ENCODE results near the gene KCNMA1.
"Not testable (repeated sequence)": the region's sequence is repeated elsewhere in the genome, so short reads cannot be mapped to it uniquely, and the experiment has no call there.

KCNMA1 gene

GRCh38 chr10:77415313-77415960, 222.2 kb downstream of the KCNMA1 start:
- no peak for DNase-seq (ENCODE audit: low read depth)

- no peak for DNase-seq (ENCODE audit: low read depth)
These were observed 224.4 kb downstream of the KCNMA1 start for GRCh38 chr10:77413231-77413630.

- not testable (repeated sequence) for DNase-seq (ENCODE audit: low read depth)
These were observed 225.0 kb downstream of the KCNMA1 start for GRCh38 chr10:77412573-77413133.

- DNase-seq (ENCODE audit: low read depth): no peak
These were observed 225.8 kb downstream of the KCNMA1 start for GRCh38 chr10:77411805-77412204.

GRCh38 chr10:77410523-77410922, 227.1 kb downstream of the KCNMA1 start:
- no peak for DNase-seq (ENCODE audit: low read depth)

- no peak for DNase-seq (ENCODE audit: low read depth)
These were observed 227.7 kb downstream of the KCNMA1 start for GRCh38 chr10:77409697-77410471.

GRCh38 chr10:77408259-77408658, 229.3 kb downstream of the KCNMA1 start:
- DNase-seq (ENCODE audit: low read depth): no peak

GRCh38 chr10:77406764-77407430, 230.7 kb downstream of the KCNMA1 start:
- no peak for DNase-seq (ENCODE audit: low read depth)

- no peak for DNase-seq (ENCODE audit: low read depth)
These were observed 231.8 kb downstream of the KCNMA1 start for GRCh38 chr10:77405771-77406241.

- no peak for DNase-seq (ENCODE audit: low read depth)
These were observed 232.8 kb downstream of the KCNMA1 start for GRCh38 chr10:77404810-77405209.

GRCh38 chr10:77403761-77404160, 233.8 kb downstream of the KCNMA1 start:
- DNase-seq (ENCODE audit: low read depth): no peak

- DNase-seq (ENCODE audit: low read depth): no peak
These were observed 235.9 kb downstream of the KCNMA1 start for GRCh38 chr10:77401683-77402082.

GRCh38 chr10:77400033-77400432, 237.6 kb downstream of the KCNMA1 start:
- no peak for DNase-seq (ENCODE audit: low read depth)

GRCh38 chr10:77398986-77399755, 238.4 kb downstream of the KCNMA1 start:
- DNase-seq (ENCODE audit: low read depth): no peak

- DNase-seq (ENCODE audit: low read depth): no peak
These were observed 239.1 kb downstream of the KCNMA1 start for GRCh38 chr10:77398558-77398957.

- DNase-seq (ENCODE audit: low read depth): no peak
These were observed 240.5 kb downstream of the KCNMA1 start for GRCh38 chr10:77397103-77397502.

- no peak for DNase-seq (ENCODE audit: low read depth)
These were observed 241.3 kb downstream of the KCNMA1 start for GRCh38 chr10:77396290-77396689.

- DNase-seq (ENCODE audit: low read depth): no peak
These were observed 243.6 kb downstream of the KCNMA1 start for GRCh38 chr10:77393821-77394501.

GRCh38 chr10:77393411-77393810, 244.2 kb downstream of the KCNMA1 start:
- no peak for DNase-seq (ENCODE audit: low read depth)

- DNase-seq (ENCODE audit: low read depth): no peak
These were observed 244.8 kb downstream of the KCNMA1 start for GRCh38 chr10:77392851-77393250.

- DNase-seq (ENCODE audit: low read depth): no peak
These were observed 245.3 kb downstream of the KCNMA1 start for GRCh38 chr10:77392236-77392721.
